Testis (tissue), 3 donors: Measurements from ENCODE around the gene C3AR1. TPM values are rescaled to one million over a fixed set of nuclear protein-coding genes. Genes with fewer than 3 reads are reported as not detected.
"Not testable (repeated sequence)": the region's sequence is repeated elsewhere in the genome, so short reads cannot be mapped to it uniquely, and the experiment has no call there.

Source experiments
- DNase-seq: peaks from one replicate; pipeline ENCODE4 v3.0.0-alpha.2; 2019
- H3K27ac ChIP-seq, 2 donors: fragments of 200-600 bp; sonication (generic); one replicate each; pipeline ENCODE4 v1.5.1; 2019
- H3K27me3 ChIP-seq: fragments of 200-600 bp; sonication (generic); one replicate; pipeline ENCODE4 v1.5.1; 2019
- H3K36me3 ChIP-seq: fragments of 200-600 bp; sonication (generic); one replicate; pipeline ENCODE4 v1.5.1; 2017; ENCODE audit warnings: low read depth; ENCODE audit errors: missing control alignments
- H3K4me1 ChIP-seq: fragments of 200-600 bp; sonication (generic); one replicate; pipeline ENCODE4 v1.5.1; 2019
- H3K4me3 ChIP-seq, 2 donors: fragments of 200-600 bp; sonication (generic); one replicate each; pipeline ENCODE4 v1.5.1; 2017 to 2019
- H3K9me3 ChIP-seq: fragments of 200-600 bp; sonication (generic); one replicate; pipeline ENCODE4 v1.5.1; 2017
- POLR2A ChIP-seq: fragments of 450-650 bp; IDR thresholded peaks from one replicate; pipeline ENCODE4 v1.6.1; 2017; ENCODE audit warnings: antibody characterized with exemption, mild to moderate bottlenecking, moderate library complexity
- WGBS, 2 donors: methylation state at CpG; one replicate each; pipeline ENCODE4 v1.1.5; 2018; 5-methylcytosine and 5-hydroxymethylcytosine counted together
- intact Hi-C: fragments of 100-400 bp; cut with DNase I; formaldehyde crosslinking; loops from one replicate; pipeline ENCODE4 v1.15.1; 2023; ENCODE audit warnings: low total_unique reads
- polyA plus RNA-seq: library from polyadenylated mRNA; stranded (reverse); fragments of 350-450 nt; fragmentation: Illumina TruSeq; extraction: RNeasy Lipid Tissue Mini Kit (QIAGEN cat#74804); gene quantifications from one replicate; pipeline ENCODE4 v1.2.3, GENCODE V29; 2014; ENCODE audit warnings: low read depth, low replicate concordance; ENCODE audit not compliant: insufficient read depth
- total RNA-seq, 2 donors: library from RNA; depleted of rRNA; stranded (reverse); fragments of >200 nt; gene quantifications; one replicate each; pipeline ENCODE4 v1.2.3, GENCODE V29; 2016
- TF ChIP-seq, protein P1 (sequence below), 3 experiments: fragments of 450-650 bp in 2 of 3; fragments of 200-600 bp in 1 of 3; sonication (generic) in 1 of 3; IDR thresholded peaks; one replicate each; pipeline ENCODE4 v1.5.1; 2016 to 2019; ENCODE audit warnings: antibody characterized with exemption in 3 of 3, mild to moderate bottlenecking in 2 of 3, moderate library complexity in 1 of 3

Gene C3AR1
- total and polyA plus RNA-seq, 3 donors from 2014 or later, result 1.9 to 9.5 (median 2.8) TPM

DNA sequence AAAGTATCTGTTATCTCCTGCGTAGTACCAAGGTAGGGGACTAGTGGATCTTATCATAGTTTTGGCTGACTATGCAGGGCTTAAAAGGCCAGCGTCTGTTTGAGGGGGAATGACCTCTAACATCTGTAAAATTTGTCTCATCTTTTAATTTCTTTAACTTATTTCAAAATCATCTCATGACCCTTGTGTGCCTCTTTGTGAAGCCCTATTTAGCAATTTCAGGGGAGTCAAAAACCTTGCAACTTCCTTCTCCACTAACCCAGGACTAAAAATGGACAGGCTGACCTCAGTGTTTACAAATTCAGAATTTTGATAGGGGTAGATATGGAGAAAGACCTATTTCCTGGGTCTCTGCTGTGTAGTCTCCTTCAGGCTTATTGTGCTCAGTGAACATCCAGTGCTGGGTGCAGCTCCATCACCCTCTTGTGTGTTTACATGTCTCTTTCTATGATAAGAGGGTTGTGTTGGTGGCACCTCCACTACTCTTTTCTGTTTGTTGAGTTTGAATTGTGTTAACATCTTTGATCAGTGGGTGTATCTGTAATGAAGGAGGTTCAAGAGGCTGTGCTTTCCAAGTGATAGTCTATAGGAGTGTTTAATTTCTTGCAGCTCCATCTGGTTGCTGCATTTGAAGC, 30.2 kb upstream of the C3AR1 start:
- TF ChIP-seq, protein P1, sequence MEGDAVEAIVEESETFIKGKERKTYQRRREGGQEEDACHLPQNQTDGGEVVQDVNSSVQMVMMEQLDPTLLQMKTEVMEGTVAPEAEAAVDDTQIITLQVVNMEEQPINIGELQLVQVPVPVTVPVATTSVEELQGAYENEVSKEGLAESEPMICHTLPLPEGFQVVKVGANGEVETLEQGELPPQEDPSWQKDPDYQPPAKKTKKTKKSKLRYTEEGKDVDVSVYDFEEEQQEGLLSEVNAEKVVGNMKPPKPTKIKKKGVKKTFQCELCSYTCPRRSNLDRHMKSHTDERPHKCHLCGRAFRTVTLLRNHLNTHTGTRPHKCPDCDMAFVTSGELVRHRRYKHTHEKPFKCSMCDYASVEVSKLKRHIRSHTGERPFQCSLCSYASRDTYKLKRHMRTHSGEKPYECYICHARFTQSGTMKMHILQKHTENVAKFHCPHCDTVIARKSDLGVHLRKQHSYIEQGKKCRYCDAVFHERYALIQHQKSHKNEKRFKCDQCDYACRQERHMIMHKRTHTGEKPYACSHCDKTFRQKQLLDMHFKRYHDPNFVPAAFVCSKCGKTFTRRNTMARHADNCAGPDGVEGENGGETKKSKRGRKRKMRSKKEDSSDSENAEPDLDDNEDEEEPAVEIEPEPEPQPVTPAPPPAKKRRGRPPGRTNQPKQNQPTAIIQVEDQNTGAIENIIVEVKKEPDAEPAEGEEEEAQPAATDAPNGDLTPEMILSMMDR (IDR thresholded peaks at IDR 0.05), result no peak
- TF ChIP-seq POLR2A, result no peak
- no peaks in the 10 kb centered on the region for H3K4me1 ChIP-seq
- H3K4me3 ChIP-seq, result no peak overlapping the region
- H3K27me3 ChIP-seq, result no peaks in the 10 kb centered on the region
- H3K27ac ChIP-seq, result no peak overlapping the region
- DNase-seq, result no peak
- H3K9me3 ChIP-seq, result no peaks in the 10 kb centered on the region
- no peaks in the 10 kb centered on the region for H3K36me3 ChIP-seq
- intact Hi-C loops, result no loop called here
- 63 to 69% methylated on average over 2 of the region's 2 CpGs for WGBS, 2 donors

DNA sequence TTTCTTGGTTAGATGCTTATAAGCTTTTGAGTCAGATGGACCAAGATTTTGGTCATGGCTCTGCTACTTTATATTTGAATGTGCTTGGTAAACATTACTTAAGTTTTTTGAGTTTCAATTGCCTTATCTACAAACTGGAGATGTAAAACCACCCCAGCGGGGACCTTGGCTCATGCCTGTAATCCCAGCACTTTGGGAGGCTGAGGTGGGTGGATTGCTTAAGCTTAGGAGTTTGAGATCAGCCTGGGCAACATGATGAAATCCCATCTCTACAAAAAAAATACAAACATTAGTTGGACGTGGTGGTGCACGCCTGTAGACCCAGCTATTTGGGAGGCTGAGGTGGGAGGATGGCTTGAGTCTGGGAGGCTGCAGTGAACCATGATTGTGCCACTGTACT, 27.1 kb upstream of the C3AR1 start:
- no peaks in the 10 kb centered on the region for H3K9me3 ChIP-seq
- intact Hi-C loops, result no loop called here
- WGBS, 2 donors, result 86 to 94% methylated on average over 3 of the region's 3 CpGs
- H3K36me3 ChIP-seq, result no peaks in the 10 kb centered on the region
- no peak for DNase-seq
- H3K4me3 ChIP-seq, result no peak overlapping the region
- H3K4me1 ChIP-seq, result no peaks in the 10 kb centered on the region
- no peaks in the 10 kb centered on the region for H3K27me3 ChIP-seq
- TF ChIP-seq POLR2A, result no peak
- TF ChIP-seq, protein P1 (IDR thresholded peaks at IDR 0.05), result no peak
- H3K27ac ChIP-seq, result no peak overlapping the region

DNA sequence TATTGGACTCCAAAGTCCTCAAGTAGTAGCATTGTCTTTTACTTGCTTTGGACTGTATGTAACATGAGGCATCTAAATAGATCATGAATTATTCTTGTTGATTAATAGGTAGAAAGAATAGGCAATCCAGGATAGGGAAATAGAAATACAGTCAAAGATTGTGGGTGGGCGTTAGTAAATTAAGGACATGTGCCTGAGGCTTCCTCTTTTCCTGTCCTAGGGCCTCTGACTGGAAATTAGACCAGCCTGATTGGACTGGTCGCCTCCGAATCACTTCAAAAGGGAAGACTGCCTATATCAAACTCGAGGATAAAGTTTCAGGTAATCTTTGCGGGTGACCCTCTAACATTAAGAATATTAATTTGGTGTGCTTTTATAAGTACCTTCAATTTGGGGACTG, 23.6 kb upstream of the C3AR1 start:
- TF ChIP-seq, protein P1 (IDR thresholded peaks at IDR 0.05), result no peak
- no peak for TF ChIP-seq POLR2A
- intact Hi-C loops, result no loop called here
- Histone ChIP-seq H3K4me3 (no peak overlapping the region), H3K27ac (no peak overlapping the region), H3K36me3 (no peaks in the 10 kb centered on the region), H3K27me3 (no peaks in the 10 kb centered on the region), H3K9me3 (no peaks in the 10 kb centered on the region), H3K4me1 (no peaks in the 10 kb centered on the region)
- WGBS, 2 donors, result 84 to 89% methylated on average over 5 of the region's 5 CpGs
- DNase-seq, result no peak

DNA sequence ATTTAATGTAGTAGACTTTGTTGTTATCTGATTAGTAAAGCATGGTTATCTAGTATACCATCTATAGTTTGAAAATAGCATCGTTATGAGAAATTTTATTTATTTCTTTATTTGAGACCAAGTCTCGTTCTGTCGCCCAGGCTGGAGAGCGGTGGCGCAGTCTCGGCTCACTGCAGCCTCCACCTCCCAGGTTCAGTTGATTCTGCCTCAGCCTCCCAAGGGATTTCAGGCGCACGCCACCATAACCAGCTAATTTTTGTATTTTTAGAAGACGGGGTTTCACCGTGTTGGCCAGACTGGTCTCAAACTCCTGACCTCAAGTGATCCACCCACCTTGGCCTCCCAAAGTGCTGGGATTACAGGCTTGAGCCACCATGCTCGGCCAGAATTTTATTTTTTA, 23.1 kb upstream of the C3AR1 start:
- H3K27me3 ChIP-seq, H3K36me3 ChIP-seq, H3K4me1 ChIP-seq, H3K9me3 ChIP-seq, H3K27ac ChIP-seq, intact Hi-C loops, DNase-seq, H3K4me3 ChIP-seq: not testable (repeated sequence)
- WGBS, 2 donors, result 90 to 92% methylated on average over 11 of the region's 11 CpGs

DNA sequence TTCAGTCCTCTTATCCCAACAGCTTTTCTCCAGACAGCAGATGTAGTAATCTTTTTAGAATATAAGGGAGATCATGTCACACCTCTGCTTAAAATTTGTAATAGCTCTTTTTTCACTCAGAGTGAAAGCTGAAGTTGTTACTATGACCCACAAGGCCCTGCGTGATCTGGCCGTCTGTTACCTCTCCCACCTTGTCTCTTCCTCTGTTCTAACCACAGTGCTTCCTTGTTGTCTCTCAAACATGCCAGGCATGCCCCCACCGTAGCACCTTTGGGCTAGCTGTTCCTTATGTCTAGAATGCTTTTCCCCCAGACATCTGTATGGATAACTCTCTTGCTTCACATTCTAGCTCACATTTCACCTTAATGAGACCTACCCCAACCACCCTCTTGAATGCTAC, 22.4 kb upstream of the C3AR1 start:
- WGBS, 2 donors, result 68 to 77% methylated on average over 3 of the region's 3 CpGs
- Histone ChIP-seq H3K4me1 (no peaks in the 10 kb centered on the region), H3K9me3 (no peaks in the 10 kb centered on the region), H3K4me3 (no peak overlapping the region), H3K36me3 (no peaks in the 10 kb centered on the region), H3K27ac (no peak overlapping the region), H3K27me3 (no peaks in the 10 kb centered on the region)
- TF ChIP-seq, protein P1 (IDR thresholded peaks at IDR 0.05), result no peak
- TF ChIP-seq POLR2A, result no peak
- intact Hi-C loops, result no loop called here
- no peak for DNase-seq
